Measurements from ENCODE around the gene PTPA. TPM values are rescaled to one million over a fixed set of nuclear protein-coding genes. Genes with fewer than 3 reads are reported as not detected.
A peak's percentile ranks its signal among the peaks of the same experiment; 100 is the strongest.

PTPA gene
- total RNA-seq, 1 experiment from 2014 or later, result 182 TPM

DNA sequence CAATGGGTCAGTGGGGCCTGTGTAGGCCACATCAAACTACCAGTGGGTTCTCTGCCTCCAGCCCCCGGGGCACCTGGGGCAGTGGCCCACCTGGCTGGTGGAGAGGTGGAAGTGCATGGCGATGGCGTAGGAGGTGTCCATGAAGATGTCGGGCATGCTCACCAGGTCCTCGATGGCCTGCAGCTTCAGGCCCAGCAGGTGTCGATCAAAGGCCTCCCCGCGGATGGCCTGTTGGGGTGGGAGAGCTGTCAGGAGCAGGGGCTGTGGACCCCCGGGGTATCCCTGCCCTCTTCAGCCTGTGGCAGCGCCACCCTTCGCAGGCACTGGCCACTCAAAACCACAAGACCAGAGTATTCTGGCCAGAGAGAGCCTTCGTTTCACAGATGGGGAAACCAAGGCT, 15.3 kb upstream of the PTPA start:
- Histone ChIP-seq H3K27me3 (ENCODE audit: insufficient read depth, low read depth) (no peaks in the 10 kb centered on the region), H3K9me2 (ENCODE audit: insufficient read depth) (no peaks in the 10 kb centered on the region), H3K4me3 (no peak overlapping the region), H3K36me3 (ENCODE audit: low read depth) (no peaks in the 10 kb centered on the region), H2AFZ (no peak overlapping the region), H3F3A (ENCODE audit: insufficient read depth, low read depth) (no peaks in the 10 kb centered on the region; the same call in 1 of the 2 replicates), H3K27ac (no peak overlapping the region), H3K79me2 (ENCODE audit: low read depth) (no peaks in the 10 kb centered on the region), H3K9me3 (ENCODE audit: insufficient read depth, low read depth) (no peaks in the 10 kb centered on the region), H3K4me1 (replicated peaks; ENCODE audit: insufficient read depth) (no peaks in the 10 kb centered on the region), H4K20me1 (ENCODE audit: insufficient read depth) (no peaks in the 10 kb centered on the region), H3K4me2 (no peak overlapping the region)
- BruUV-seq (replicated peaks), result no TSS peak
- intact Hi-C loops (cut with micrococcal nuclease; ENCODE audit: unreplicated experiment), result no loop called here
- no peak for DNase-seq
- CTCF ChIA-PET, result no interaction called here
- TF ChIP-seq CTCF (conservative IDR thresholded peaks at IDR 0.05) (no peak), EZH2 (IDR thresholded peaks at IDR 0.05; ENCODE audit: low read depth) (no peak)
- POLR2A ChIA-PET (ENCODE audit: unreplicated experiment), result no interaction called here

GRCh38 chr9:129097671-129098306, 13.4 kb upstream of the PTPA start:
- Histone ChIP-seq H3F3A (ENCODE audit: insufficient read depth, low read depth) (no peaks in the 10 kb centered on the region), H3K27me3 (ENCODE audit: insufficient read depth, low read depth) (no peaks in the 10 kb centered on the region), H3K4me2 (no peak overlapping the region), H4K20me1 (ENCODE audit: insufficient read depth) (no peaks in the 10 kb centered on the region), H3K4me3 (no peak overlapping the region), H3K4me1 (replicated peaks; ENCODE audit: insufficient read depth) (peaks cover 2% of the 10 kb centered on the region), H3K36me3 (ENCODE audit: low read depth) (no peaks in the 10 kb centered on the region), H2AFZ (no peak overlapping the region), H3K9me3 (ENCODE audit: insufficient read depth, low read depth) (no peaks in the 10 kb centered on the region), H3K79me2 (ENCODE audit: low read depth) (no peaks in the 10 kb centered on the region), H3K27ac (no peak overlapping the region), H3K9me2 (ENCODE audit: insufficient read depth) (no peaks in the 10 kb centered on the region)
- TF ChIP-seq CTCF (conservative IDR thresholded peaks at IDR 0.05) (no peak), EZH2 (IDR thresholded peaks at IDR 0.05; ENCODE audit: low read depth) (no peak)
- no TSS peak for BruUV-seq (replicated peaks)
- peak in 1 of 2 experiments; percentile 30 for DNase-seq
- ChIA-PET POLR2A (ENCODE audit: unreplicated experiment) (no interaction called here), CTCF (interaction anchor here (0.5 to 0.7 kb wide), 2 partner anchors 16 to 280 kb away, joined by 3 to 12 read pairs; no protein-coding TSS in a partner anchor)
- intact Hi-C loops (cut with micrococcal nuclease; ENCODE audit: unreplicated experiment), result no loop called here

GRCh38 chr9:129098328-129098727, 12.9 kb upstream of the PTPA start:
- TF ChIP-seq EZH2 (IDR thresholded peaks at IDR 0.05; ENCODE audit: low read depth) (no peak), CTCF (conservative IDR thresholded peaks at IDR 0.05) (no peak)
- H3F3A ChIP-seq (ENCODE audit: insufficient read depth, low read depth), result no peaks in the 10 kb centered on the region
- H2AFZ ChIP-seq, result no peak overlapping the region
- no peak overlapping the region for H3K4me2 ChIP-seq
- intact Hi-C loops (cut with micrococcal nuclease; ENCODE audit: unreplicated experiment), result no loop called here
- no peaks in the 10 kb centered on the region for H3K36me3 ChIP-seq (ENCODE audit: low read depth)
- ChIA-PET POLR2A (ENCODE audit: unreplicated experiment) (no interaction called here), CTCF (interaction anchor here (0.5 kb wide), 1 partner anchor 17 kb away, joined by 3 read pairs; no protein-coding TSS in a partner anchor)
- H3K4me1 ChIP-seq (replicated peaks; ENCODE audit: insufficient read depth), result peaks cover 7% of the 10 kb centered on the region
- no peaks in the 10 kb centered on the region for H4K20me1 ChIP-seq (ENCODE audit: insufficient read depth)
- no peaks in the 10 kb centered on the region for H3K27me3 ChIP-seq (ENCODE audit: insufficient read depth, low read depth)
- H3K79me2 ChIP-seq (ENCODE audit: low read depth), result no peaks in the 10 kb centered on the region
- no peaks in the 10 kb centered on the region for H3K9me3 ChIP-seq (ENCODE audit: insufficient read depth, low read depth)
- DNase-seq, result peak in 1 of 2 experiments; percentile 8
- no TSS peak for BruUV-seq (replicated peaks)
- H3K9me2 ChIP-seq (ENCODE audit: insufficient read depth), result no peaks in the 10 kb centered on the region
- H3K27ac ChIP-seq, result no peak overlapping the region
- no peak overlapping the region for H3K4me3 ChIP-seq

Measured in PC-9 (cell line).